HG02840 (cell line): ENCODE results near the gene RUNX2.

Experiments
- ATAC-seq: cut with Tn5 transposase; IDR thresholded peaks from one replicate; pipeline ENCODE4 v1.9.1; 2021; ENCODE audit warnings: mild to moderate bottlenecking, moderate library complexity, moderate number of reproducible peaks; ENCODE audit not compliant: unreplicated experiment, low FRiP score

RUNX2 gene

DNA sequence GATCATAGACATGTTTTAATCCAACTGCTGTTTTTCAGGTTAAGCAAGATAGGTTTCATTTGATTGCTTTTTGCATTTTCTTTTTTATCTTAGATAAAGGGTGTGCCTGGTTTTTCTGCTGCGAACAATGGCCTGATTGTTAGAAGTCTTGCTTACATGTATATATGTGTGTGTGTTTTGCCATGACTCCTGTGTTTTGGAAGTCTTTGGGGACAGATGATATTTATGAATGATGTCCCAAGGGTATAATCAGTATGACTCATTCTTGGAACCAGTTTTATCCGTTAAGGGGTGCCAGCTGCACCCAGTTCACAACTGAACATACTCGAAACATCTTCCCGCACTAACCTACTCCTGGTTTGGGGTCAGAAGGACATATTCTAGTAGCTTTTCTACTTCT lies 279.7 kb downstream of the RUNX2 start:
- ATAC-seq = no peak

DNA sequence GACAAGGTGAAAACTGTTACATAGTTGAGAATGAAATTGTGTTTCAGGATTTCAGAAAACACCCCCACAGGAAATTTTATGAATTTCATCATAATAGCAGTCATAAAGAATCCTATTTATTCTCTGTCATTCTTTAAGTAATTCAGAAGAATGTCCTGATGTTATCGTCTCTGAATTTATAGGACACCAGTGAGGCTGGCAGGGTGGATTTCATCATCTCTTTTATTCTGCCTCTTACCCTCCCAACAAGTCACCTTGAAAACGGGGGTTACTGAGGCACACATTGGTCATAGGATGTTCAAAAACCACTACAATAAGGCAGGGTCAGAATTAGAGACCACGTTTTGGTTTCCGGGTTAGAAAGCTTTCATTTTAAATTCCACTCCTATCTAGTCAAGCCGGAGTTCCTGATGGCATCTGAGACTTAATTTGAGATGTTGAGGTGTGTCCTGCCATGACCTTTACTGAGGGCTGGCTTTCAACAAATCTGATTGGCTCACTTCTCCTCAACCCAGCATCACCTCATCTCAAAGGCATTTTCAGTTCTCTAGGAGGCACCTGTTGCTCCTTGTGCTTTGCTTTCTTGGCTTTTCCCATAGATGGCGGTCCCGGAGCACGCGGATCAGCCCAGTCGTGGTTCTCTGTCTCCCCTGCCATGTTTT lies 280.3 kb downstream of the RUNX2 start:
- no peak for ATAC-seq

- ATAC-seq = no peak
Observed at GRCh38 chr6:45609141-45609638, 281.1 kb downstream of the RUNX2 start.

- no peak for ATAC-seq
Observed at GRCh38 chr6:45610374-45610773, 282.2 kb downstream of the RUNX2 start.

- ATAC-seq = no peak
Observed at GRCh38 chr6:45610832-45611231, 282.7 kb downstream of the RUNX2 start.

DNA sequence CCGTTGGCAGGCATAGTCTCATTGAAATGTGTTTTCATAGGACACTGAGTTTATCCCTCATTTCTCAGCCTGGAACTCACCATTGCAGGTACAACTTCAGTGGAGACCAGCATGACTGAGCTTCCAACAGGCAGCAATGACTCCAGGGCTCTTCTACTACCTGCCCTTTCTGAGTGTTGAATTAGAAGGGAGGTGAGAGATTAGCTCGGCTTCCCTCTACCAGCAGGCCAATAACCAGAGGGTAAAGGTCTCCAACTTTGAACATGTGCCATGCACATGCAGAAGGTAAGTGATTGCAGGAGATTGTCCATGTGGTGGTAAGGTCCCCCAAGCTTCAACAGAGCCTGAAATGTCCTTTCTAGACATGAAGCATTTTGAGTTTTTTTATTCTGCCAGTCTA lies 283.4 kb downstream of the RUNX2 start:
- no peak for ATAC-seq

DNA sequence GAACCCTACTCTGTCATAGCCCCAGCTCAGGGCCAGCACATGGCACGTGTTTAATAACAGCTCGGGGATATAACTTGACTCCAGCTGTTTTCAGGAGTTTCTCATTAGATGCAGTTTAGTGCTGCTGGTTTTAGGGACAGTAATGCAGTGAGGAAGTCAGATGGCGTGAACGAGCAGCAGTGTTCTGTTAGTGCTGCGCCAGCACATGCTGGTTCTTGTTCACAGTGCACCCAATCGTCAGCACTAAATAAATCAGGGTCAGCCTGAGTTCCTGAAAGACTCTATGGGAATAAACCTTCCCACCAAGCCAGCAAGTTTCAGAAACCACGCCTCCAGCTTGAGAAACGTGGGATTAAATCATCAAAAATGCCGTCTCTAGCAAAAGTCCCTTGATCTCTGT lies 285.5 kb downstream of the RUNX2 start:
- no peak for ATAC-seq

GRCh38 chr6:45614488-45615285 lies 286.6 kb downstream of the RUNX2 start:
- no peak for ATAC-seq

- ATAC-seq = no peak
Observed at GRCh38 chr6:45616209-45616608, 288.1 kb downstream of the RUNX2 start.

DNA sequence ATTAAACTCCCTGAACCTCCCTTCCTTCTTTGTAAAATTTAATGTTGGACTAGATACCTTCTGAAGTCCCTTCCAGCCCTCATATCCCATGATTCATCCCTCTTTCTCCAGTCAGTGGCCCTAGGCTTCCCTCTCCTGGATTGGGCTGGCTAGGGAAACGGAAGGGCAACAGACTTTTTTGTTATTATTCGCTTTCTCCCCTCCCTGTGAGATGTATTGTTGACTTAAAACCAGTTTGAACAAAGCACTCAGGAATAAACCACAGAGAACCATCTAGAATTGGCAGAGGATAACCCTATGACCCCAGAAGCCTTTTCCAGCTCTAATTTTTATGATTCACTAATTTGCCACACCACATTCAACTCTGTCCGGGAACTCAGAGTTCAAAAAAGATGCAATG lies 289.3 kb downstream of the RUNX2 start:
- ATAC-seq = no peak

DNA sequence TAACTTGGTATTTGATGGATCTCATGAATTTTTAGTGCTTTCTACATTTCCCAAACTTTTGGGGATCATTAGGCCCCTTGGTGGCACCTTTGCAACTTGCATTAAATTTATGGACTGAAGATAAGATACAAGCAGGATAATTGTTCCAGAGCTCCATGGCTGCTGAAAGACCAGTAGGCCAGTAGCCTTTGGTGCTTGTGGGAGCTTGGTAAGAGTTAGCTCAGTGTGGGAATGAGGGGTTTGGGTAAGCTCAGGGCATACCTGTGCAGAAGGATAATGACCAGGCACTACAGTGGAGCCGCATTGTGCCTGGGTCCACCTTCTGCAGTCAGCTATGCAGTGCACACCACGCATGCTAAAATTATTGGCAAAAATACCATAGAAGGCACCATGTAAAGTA lies 290.1 kb downstream of the RUNX2 start:
- ATAC-seq = no peak

DNA sequence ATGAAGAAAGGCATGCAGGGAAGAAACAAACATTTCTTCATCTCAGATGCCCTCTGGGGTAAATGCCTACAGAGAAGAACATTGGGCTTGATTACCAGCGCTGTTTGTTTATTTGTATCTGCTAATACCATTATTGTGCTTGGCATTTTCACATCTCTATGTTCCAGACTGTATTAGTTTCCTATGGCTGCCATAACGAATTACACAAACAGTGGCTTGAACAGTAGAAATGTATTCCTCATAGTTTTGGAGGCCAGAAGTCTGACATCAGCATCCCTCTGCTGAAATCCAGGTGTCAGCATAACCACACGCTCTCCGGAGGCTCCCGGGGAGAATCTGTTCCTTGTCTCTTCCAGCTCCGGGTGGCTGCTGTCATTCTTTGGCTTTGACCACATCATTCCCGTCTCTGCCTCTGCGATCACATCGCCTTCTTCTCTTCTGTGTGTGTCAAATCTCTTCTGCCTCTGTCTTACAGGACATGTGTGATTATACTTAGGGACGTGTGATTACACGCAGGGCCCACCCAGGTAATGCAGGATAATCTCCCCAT lies 291.2 kb downstream of the RUNX2 start:
- ATAC-seq = no peak

DNA sequence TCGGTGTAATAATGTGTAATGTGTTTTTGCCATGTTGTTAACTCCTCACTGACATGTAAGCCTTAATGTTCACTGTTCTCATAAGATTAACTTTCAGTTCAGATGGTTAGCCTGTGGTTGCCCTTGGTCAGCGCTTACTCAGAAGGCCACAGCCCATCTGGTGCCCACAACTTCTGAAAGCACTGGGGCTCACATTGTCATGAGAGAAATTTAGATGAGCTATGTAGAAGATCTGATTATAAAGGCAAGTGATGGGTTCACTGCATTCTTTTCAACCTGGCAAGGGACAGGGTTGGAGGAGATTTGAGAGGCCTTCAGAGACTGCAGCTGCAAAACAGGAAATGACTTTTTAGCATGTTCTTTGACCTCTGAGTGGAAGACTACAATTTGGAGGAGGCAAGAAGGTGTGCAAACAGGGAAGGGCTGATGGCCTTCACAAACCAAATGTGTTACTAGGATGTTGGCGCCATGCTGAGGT lies 291.9 kb downstream of the RUNX2 start:
- ATAC-seq = no peak

DNA sequence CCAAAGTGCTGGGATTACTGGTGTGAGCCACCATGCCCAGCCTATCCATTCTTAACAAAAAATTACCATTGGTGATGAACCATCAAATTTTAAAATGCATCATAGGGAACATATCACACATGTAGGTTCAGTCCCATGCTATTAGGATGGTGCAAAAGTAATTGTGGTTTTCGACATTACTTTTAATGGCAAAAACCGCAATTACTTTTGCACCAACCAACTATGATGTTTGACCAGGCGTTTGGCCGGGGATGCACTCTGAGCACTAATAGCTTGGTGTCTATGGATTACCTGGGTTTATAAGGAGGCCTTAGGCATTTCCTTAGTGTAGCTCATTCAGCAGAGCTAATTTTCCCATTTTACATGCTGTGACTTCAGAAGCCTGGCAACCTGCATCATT lies 296.1 kb downstream of the RUNX2 start:
- no peak for ATAC-seq

DNA sequence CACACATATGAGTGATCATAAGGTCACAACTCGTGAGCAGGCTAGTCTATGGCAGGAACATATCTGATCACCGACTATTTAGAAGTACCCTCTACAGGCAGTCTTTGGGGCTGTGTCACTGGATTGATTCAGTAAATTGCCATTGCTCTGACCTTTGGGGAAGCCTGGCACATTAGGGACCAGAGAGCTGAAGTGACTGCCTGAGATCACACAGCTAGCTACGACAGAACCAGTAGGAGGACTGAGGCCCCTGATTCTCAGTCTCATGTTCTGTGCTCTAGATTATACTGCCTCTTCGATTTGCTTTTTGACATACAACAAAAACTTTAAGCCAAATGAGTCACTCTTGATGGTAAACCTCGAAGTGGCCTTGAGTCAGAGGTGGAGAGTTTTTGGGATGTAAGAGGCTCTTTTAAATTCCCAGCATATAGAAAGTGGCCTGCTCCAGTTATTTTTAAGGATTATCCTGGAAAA lies 297.1 kb downstream of the RUNX2 start:
- ATAC-seq = no peak

GRCh38 chr6:45626087-45626891 lies 298.2 kb downstream of the RUNX2 start:
- no peak for ATAC-seq

- no peak for ATAC-seq
Observed at GRCh38 chr6:45630314-45630713, 302.2 kb downstream of the RUNX2 start.

DNA sequence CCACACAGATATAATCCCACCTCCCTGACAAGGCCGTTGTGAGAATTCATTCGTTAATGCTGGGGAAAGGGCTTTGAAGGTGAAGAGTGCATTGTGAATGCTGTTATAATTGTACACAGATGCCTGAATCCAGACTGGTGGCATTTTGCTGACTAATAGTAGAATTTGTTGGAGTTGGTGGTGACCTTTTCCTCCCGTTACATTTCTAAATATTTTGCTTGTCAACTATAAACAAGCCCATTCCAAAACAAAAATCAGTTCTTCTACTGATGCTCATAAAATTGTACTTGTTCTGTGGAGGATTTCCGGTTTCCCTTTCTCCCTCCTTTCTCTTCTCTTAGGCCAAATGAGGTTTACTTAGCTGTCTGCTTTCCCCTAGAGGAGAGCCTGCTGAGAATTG lies 302.7 kb downstream of the RUNX2 start:
- ATAC-seq = no peak

DNA sequence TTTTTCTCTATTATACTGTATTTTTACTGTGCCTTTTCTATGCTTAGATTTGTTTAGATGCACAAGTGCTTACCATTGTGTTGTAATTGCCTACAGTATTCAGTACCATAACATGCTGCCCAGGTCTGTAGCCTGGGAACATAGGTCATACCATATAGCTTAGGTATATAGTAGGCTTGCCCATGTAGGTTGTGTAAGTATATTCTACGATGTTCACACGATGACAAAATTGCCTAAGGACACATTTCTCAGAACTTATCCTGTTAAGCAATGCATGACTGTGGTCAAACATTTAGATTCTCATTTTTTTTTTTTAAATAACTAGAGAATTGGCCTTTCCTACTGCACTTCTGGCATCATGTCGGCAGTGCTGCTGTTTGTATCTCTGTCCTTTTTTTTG lies 303.3 kb downstream of the RUNX2 start:
- ATAC-seq = no peak

DNA sequence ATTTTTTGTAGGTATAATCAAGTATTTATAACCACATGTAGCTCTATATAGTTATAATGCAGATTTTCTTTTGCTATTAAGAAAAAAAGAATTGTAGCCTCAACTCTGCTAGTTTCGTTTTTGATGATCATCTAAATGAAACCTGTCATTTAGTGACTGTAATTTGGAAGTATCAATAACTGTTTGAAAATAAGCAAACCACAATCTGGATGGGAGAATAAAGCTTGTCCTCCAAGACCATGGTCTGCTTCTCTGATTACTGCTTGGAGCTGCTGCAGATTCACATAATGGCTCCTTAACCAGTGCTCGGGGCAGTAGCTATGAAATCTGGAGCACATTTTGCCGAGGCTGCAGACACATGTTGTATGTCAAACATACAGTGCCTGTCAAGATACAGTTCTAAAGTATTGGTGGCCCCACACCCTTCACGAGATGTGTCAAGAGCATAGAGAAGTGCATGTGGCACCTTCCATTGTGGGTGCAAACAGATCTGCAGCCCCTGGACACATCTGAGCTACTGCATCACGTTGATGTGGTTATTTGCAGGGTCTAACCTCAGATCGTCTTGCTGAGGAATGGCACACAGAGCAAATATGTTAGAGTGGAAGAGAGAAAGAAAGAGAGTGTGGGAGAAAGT lies 305.3 kb downstream of the RUNX2 start:
- ATAC-seq = no peak
